ENCODE measurements around the gene PRIMA1. TPM values are rescaled to one million over a fixed set of nuclear protein-coding genes. Genes with fewer than 3 reads are reported as not detected.

PRIMA1 gene
- total and polyA plus RNA-seq, 8 donors, result 1.2 to 9.9 (median 4.9) TPM

- peaks cover 0 to 39% (median 13%) of the 10 kb centered on the region in 4 donors for H3K36me3 ChIP-seq
- 90 to 94% (median 94%) methylated on average over 12 to 13 of the region's 13 CpGs for WGBS, 5 donors
- H3K27me3 ChIP-seq, result no peaks in the 10 kb centered on the region
- DNase-seq, result no peak
- no peak overlapping the region for H3K27ac ChIP-seq
- no peak overlapping the region for H3K4me3 ChIP-seq
- TF ChIP-seq CTCF (IDR thresholded peaks at IDR 0.05), result no peak
- TF ChIP-seq EP300 (IDR thresholded peaks at IDR 0.05), result no peak
- no peak for TF ChIP-seq POLR2AphosphoS5 (IDR thresholded peaks at IDR 0.05)
- no peak for TF ChIP-seq POLR2A (IDR thresholded peaks at IDR 0.05)
- intact Hi-C loops (cut with DNase I; ENCODE audit: low total_unique reads), result no loop called here
- peaks cover 0 to 6% (median 0%) of the 10 kb centered on the region in 4 donors for H3K4me1 ChIP-seq
- no peaks in the 10 kb centered on the region for H3K9me3 ChIP-seq
Observed at GRCh38 chr14:93720981-93721483, 67.3 kb downstream of the PRIMA1 start.

- H3K4me1 ChIP-seq, result peaks cover 0 to 6% (median 0%) of the 10 kb centered on the region in 4 donors
- 79 to 88% (median 84%) methylated on average over 7 to 12 of the region's 12 CpGs for WGBS, 5 donors
- H3K9me3 ChIP-seq, result no peaks in the 10 kb centered on the region
- intact Hi-C loops (cut with DNase I; ENCODE audit: low total_unique reads), result no loop called here
- no peak for DNase-seq
- no peak overlapping the region for H3K4me3 ChIP-seq
- TF ChIP-seq CTCF (IDR thresholded peaks at IDR 0.05) (no peak), POLR2AphosphoS5 (IDR thresholded peaks at IDR 0.05) (no peak), POLR2A (IDR thresholded peaks at IDR 0.05) (no peak), EP300 (IDR thresholded peaks at IDR 0.05) (no peak)
- peaks cover 0 to 4% (median 0%) of the 10 kb centered on the region in 3 donors for H3K27me3 ChIP-seq
- H3K27ac ChIP-seq, result no peak overlapping the region
- H3K36me3 ChIP-seq, result peaks cover 0 to 31% (median 13%) of the 10 kb centered on the region in 4 donors
Observed at GRCh38 chr14:93720076-93720815, 68.0 kb downstream of the PRIMA1 start.

- no peak overlapping the region for H3K4me3 ChIP-seq
- 89 to 96% (median 91%) methylated on average over 3 of the region's 3 CpGs for WGBS, 5 donors
- H3K27me3 ChIP-seq, result peaks cover 0 to 11% (median 0%) of the 10 kb centered on the region in 3 donors
- no peaks in the 10 kb centered on the region for H3K9me3 ChIP-seq
- intact Hi-C loops (cut with DNase I; ENCODE audit: low total_unique reads), result no loop called here
- no peak overlapping the region for H3K27ac ChIP-seq
- DNase-seq, result no peak
- H3K4me1 ChIP-seq, result no peaks in the 10 kb centered on the region
- peaks cover 0 to 25% (median 13%) of the 10 kb centered on the region in 4 donors for H3K36me3 ChIP-seq
- no peak for TF ChIP-seq POLR2A (IDR thresholded peaks at IDR 0.05)
- TF ChIP-seq EP300 (IDR thresholded peaks at IDR 0.05), result no peak
- no peak for TF ChIP-seq CTCF (IDR thresholded peaks at IDR 0.05)
- TF ChIP-seq POLR2AphosphoS5 (IDR thresholded peaks at IDR 0.05), result no peak
Observed at GRCh38 chr14:93719256-93719655, 69.0 kb downstream of the PRIMA1 start.

- Histone ChIP-seq H3K27ac (no peak overlapping the region), H3K9me3 (no peaks in the 10 kb centered on the region), H3K4me3 (no peak overlapping the region), H3K36me3 (peaks cover 0 to 23% (median 13%) of the 10 kb centered on the region in 4 donors), H3K4me1 (no peaks in the 10 kb centered on the region), H3K27me3 (peaks cover 0 to 26% (median under 1%) of the 10 kb centered on the region in 3 donors)
- TF ChIP-seq POLR2AphosphoS5 (IDR thresholded peaks at IDR 0.05), result no peak
- TF ChIP-seq EP300 (IDR thresholded peaks at IDR 0.05), result no peak
- no peak for TF ChIP-seq CTCF (IDR thresholded peaks at IDR 0.05)
- no peak for TF ChIP-seq POLR2A (IDR thresholded peaks at IDR 0.05)
- DNase-seq, result no peak
- WGBS, 5 donors, result 84 to 90% (median 89%) methylated on average over 13 of the region's 13 CpGs
- intact Hi-C loops (cut with DNase I; ENCODE audit: low total_unique reads), result no loop called here
Observed at GRCh38 chr14:93717668-93718320, 70.5 kb downstream of the PRIMA1 start.

Data from stomach (tissue), 9 donors.